Body of pancreas (tissue), 4 donors: ENCODE results near the gene CAMTA1.

Experiments used
- POLR2A ChIP-seq, 3 donors: fragments of 450-650 bp; IDR thresholded peaks; one replicate each; pipeline ENCODE4 v1.6.1; 2016; ENCODE audit warnings: antibody characterized with exemption in 3 of 3, mild to moderate bottlenecking in 2 of 3
- TF ChIP-seq, protein P1 (sequence below), 7 experiments: fragments of 450-650 bp in 4 of 7; fragments of 200-600 bp in 3 of 7; sonication (generic) in 3 of 7; IDR thresholded peaks; one replicate each; pipeline ENCODE4 v1.5.1; 2016 to 2019; ENCODE audit warnings: antibody characterized with exemption in 7 of 7

DNA sequence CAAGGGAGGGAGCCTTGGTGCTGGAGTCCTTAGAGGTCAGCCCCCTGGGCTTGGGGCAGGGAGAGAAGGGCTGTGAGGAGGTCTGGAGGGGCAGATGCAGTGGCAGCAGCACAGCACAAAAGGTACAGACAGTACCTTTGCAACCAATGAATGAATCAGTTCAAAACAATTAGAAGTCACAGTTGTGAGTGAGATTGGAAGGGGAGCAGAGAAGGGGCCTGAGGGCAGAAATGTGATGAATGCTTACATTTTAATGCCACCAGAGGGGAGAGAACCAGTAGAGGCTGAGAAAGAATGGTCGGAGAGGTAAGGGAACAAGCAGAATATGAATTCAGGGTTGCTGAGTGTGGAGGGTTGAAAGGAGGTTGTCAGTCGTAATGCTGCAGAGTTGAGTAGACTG, 24.2 kb downstream of the CAMTA1 start:
- TF ChIP-seq, protein P1, sequence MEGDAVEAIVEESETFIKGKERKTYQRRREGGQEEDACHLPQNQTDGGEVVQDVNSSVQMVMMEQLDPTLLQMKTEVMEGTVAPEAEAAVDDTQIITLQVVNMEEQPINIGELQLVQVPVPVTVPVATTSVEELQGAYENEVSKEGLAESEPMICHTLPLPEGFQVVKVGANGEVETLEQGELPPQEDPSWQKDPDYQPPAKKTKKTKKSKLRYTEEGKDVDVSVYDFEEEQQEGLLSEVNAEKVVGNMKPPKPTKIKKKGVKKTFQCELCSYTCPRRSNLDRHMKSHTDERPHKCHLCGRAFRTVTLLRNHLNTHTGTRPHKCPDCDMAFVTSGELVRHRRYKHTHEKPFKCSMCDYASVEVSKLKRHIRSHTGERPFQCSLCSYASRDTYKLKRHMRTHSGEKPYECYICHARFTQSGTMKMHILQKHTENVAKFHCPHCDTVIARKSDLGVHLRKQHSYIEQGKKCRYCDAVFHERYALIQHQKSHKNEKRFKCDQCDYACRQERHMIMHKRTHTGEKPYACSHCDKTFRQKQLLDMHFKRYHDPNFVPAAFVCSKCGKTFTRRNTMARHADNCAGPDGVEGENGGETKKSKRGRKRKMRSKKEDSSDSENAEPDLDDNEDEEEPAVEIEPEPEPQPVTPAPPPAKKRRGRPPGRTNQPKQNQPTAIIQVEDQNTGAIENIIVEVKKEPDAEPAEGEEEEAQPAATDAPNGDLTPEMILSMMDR (IDR thresholded peaks at IDR 0.05), result no peak
- TF ChIP-seq POLR2A (IDR thresholded peaks at IDR 0.05), result no peak
